Measurements from ENCODE around the gene PLEKHA7.

GRCh38 chr11:16917941-16918340, 96.3 kb downstream of the PLEKHA7 start:
- TF ChIP-seq CTCF (conservative IDR thresholded peaks at IDR 0.05; ENCODE audit: low read depth, low read length) = no peak
- TF ChIP-seq EZH2 (IDR thresholded peaks at IDR 0.05; ENCODE audit: borderline replicate concordance, low read depth, low read length, poor library complexity, severe bottlenecking) = no peak
